SH-SY5Y (cell line): ENCODE results near the gene AK8.

ENCODE experiments used
- GATA2 ChIP-seq: IDR thresholded peaks from 2 replicates; pipeline ENCODE4 v1.6.1; 2011; ENCODE audit warnings: mild to moderate bottlenecking, low read depth, low read length
- GATA3 ChIP-seq: IDR thresholded peaks from 2 replicates; pipeline ENCODE4 v1.6.1; 2011; ENCODE audit warnings: low read depth, mild to moderate bottlenecking, low read length, moderate library complexity

The AK8 gene

DNA sequence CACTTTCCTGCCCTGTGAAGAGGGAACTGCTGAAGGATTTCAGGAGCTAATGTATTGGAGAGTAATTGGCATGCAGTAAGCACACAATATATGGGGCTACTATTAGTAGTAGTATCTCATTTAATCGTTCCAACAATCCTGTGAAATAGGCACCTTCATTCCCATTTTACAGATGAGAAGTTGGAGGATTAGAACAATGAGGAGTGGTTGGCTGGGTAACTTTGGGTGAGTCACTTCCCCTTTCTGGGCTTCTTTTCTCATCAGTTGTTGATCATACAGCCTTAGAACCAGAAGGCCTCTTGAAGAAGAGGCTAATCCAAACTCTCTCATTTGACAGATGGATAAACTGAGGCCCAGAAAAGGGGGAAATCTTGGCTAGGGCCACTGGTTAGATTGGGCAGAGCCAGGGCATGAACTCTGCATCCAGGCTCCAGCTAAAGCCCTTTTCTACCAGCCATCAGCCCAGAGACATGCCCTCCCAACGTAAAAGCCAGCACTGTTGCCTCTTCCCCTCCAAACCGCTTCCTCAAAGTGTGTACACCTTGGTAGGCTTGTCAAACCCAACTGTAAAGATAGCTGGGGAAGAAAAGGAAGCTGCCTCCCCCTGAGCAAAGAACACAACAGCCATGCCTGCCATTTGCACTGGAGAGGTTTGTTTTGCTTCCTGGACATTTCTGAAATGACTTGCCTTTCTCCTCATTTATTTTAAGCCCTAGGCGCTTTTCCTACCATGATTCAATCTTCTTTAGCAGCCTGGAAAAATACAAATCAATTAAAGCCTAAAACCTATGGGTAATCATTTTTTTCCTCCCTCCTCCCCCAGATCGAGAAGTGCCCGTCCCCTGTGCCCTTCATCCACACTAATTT is 1.6 kb upstream of the AK8 start:
- TF ChIP-seq GATA2: no peak
- TF ChIP-seq GATA3: no peak

GRCh38 chr9:132878695-132879456 is 792 bp upstream of the AK8 start, which contains the start of gene SPACA9:
Gene SPACA9 (plus strand): TSS chr9:132878898. CDS start chr9:132883948, 5,050 bp downstream.
- TF ChIP-seq GATA2 (no peak), GATA3 (no peak)

DNA sequence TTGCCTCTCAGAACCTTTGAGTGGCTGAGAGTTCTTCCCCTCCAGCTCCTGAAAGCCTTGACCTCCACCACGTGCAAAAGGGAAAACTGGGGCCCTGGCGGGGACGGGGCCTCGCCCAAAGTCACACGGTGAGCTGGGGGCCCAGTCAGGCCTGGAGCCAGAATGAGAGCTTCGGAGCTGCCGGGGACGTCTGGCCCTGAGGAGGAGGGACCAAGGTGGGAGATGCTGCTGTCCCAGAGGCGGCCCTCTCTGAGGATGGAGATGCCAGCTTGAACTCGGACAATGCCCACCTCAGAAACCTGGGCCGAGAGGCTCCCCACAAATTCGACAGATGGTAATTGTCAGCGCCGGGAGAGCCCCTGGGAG is 643 bp downstream of the AK8 start:
- TF ChIP-seq GATA3 (no peak), GATA2 (no peak)

DNA sequence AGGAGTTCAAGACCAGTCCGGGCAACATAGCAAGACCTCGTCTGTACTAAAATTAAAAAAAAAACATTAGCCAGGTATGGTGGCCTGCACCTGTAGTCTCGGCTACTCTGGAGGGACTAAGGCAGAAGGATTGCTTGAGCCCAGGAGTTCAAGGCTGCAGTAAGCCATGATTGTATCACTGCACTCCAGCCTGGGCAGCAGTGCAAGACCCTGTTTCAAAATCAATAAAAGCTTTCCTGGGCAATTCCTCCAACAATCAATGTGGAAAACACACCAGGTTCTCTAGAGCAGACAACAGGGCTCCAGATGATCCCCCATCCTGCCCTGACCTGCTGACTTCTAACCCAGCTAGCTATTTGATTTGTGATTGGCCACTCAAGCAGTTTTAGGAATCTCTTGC is 1.2 kb downstream of the AK8 start:
- TF ChIP-seq GATA2 (no peak), GATA3 (no peak)

GRCh38 chr9:132875159-132875558 is 2.9 kb downstream of the AK8 start:
- no peak for TF ChIP-seq GATA3
- no peak for TF ChIP-seq GATA2

DNA sequence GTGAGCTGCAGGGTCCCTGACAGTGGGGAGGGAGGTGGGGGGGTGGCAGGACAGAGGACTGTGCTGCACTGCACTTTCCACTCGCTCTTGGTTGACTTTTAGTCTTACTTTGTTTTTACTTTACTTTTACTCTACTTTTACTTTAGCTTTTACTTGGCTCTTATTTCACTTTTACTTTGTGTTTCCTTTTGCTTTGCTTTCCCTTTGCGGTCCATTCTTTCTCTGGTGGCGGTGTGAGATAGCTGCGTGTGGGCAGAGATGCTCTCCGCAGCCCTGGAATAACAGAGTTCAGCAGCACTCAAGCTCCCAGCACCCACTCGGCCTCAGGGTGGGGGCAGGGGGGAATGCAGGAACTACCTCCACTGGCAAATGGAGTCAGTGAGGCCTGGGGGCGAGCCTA is 4.7 kb downstream of the AK8 start:
- no peak for TF ChIP-seq GATA2
- no peak for TF ChIP-seq GATA3

GRCh38 chr9:132869266-132869665 is 8.8 kb downstream of the AK8 start:
- TF ChIP-seq GATA3 (no peak), GATA2 (no peak)

- no peak for TF ChIP-seq GATA2
Observed at GRCh38 chr9:132866898-132867297, 11.2 kb downstream of the AK8 start.

DNA sequence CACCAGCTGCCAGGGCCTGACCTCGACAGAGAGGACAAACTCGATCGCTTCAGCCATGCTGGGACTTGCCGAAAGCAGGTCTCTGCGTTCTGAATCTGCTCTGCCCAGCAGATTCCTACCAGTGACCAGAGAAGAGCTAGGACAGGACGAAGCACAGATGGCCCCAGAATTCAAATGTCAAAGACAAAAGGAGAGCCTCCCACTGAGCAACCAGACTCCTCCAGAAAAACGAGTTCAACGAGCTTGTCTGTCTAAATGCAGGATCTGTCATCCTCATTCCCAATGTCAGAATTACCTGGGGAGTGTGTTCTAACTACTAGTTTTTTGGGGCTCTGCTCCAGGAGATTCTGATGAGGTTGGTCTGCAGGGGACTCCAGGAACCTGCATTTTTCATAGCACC is 13.4 kb downstream of the AK8 start:
- TF ChIP-seq GATA2 (no peak), GATA3 (no peak)

DNA sequence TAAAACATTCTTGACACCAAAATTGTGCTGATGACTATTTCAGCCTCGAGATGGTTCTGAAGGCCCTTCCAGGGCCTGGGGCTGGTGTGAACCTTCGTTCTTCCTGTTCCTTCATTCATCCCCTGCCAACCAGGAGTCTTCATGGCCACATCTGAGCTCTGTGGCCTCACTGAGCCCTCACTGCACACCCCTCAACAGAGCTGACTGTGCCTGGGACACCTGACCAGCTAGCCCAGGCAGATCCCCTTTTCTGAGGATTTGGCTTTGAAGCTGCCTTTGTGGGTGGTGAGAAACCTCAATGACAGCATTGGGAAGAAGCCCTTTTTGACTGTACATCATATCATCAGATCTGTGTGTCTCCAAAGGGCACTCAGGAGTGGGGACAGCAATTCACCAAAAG is 13.8 kb downstream of the AK8 start:
- TF ChIP-seq GATA2: no peak
- TF ChIP-seq GATA3: no peak

DNA sequence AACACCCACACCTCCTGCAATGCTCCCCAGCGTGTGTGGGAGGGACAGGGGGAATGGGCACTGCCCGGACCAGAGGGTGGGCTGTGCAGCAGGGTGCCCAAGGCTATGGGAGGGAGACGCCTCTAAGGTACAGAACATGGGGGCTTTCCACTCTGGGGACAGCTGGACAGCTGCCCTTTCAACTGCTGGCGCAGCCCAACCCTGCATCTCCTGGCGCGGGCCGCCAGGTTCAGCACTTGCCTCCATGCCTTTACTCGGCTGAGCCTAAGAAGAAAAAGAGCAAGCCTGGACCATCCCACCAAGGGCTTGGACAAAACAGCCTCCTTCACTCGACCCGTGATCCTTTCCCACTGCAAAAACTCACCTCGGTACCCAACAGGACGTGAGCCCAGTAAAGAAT is 15.0 kb downstream of the AK8 start:
- TF ChIP-seq GATA3 (no peak), GATA2 (no peak)

DNA sequence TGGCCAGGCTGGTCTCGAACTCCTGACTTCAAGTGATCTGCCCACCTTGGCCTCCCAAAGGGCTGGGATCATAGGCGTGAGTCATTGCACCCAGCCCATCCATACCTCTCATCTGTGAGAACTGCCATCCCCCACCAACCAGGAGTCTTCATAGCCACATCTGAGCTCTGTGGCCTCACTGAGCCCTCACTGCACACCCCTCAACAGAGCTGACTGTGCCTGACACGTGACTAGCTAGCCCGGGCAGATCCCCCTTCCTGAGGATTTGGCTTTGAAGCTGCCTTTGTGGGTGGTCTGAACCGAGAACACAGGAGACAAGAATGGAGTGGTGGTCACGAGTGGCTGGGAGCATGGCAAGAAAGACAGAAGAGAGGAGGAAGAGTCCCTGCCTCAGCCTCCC is 15.6 kb downstream of the AK8 start:
- TF ChIP-seq GATA2 (no peak), GATA3 (no peak)

GRCh38 chr9:132861666-132862065 is 16.4 kb downstream of the AK8 start:
- TF ChIP-seq GATA2: no peak
- TF ChIP-seq GATA3: no peak

- TF ChIP-seq GATA2: no peak
- TF ChIP-seq GATA3: no peak
Observed at GRCh38 chr9:132858751-132859150, 19.3 kb downstream of the AK8 start.

- TF ChIP-seq GATA2: no peak
- TF ChIP-seq GATA3: no peak
Observed at GRCh38 chr9:132857616-132858342, 20.3 kb downstream of the AK8 start.
